Bronchial epithelial cell (primary cell): Measurements from ENCODE around the gene CAMTA2. TPM values are rescaled to one million over a fixed set of nuclear protein-coding genes. Genes with fewer than 3 reads are reported as not detected.
A peak's percentile ranks its signal among the peaks of the same experiment; 100 is the strongest.

Experiments used
- DNase-seq: peaks from one replicate; pipeline ENCODE4 v3.0.0-alpha.2; 2010; ENCODE audit warnings: low read depth
- FAIRE-seq: peaks from 2 replicates; lab custom pipeline; 2011; peaks lifted over from hg19 to GRCh38; lab: Jason Lieb, UNC
- H3K27me3 ChIP-seq: 2 replicates; pipeline ENCODE4 v1.5.1; 2011; ENCODE audit warnings: low read length; ENCODE audit not compliant: control insufficient read depth, insufficient read depth
- H3K36me3 ChIP-seq: 2 replicates; pipeline ENCODE4 v1.5.1; 2011; ENCODE audit warnings: low read length; ENCODE audit not compliant: control insufficient read depth, insufficient read depth
- H3K4me3 ChIP-seq: 2 replicates; pipeline ENCODE4 v1.5.1; 2011; ENCODE audit warnings: mild to moderate bottlenecking, low read depth, low read length, control low read depth
- total RNA-seq: library from RNA; depleted of rRNA; stranded (reverse); fragments of >200 nt; gene quantifications from 2 replicates; pipeline ENCODE4 v1.2.1, GENCODE V29; 2014
- TF ChIP-seq, protein P1 (sequence below): IDR thresholded peaks from 2 replicates; pipeline ENCODE4 v1.5.1; 2011; ENCODE audit warnings: mild to moderate bottlenecking, moderate library complexity, low read length, control low read depth, inconsistent platforms; ENCODE audit not compliant: insufficient read depth, severe bottlenecking

The CAMTA2 gene
- total RNA-seq, 1 donor from 2014 or later = 4.7 TPM

GRCh38 chr17:5003214-5003867 lies 15.9 kb upstream of the CAMTA2 start:
- TF ChIP-seq, protein P1, sequence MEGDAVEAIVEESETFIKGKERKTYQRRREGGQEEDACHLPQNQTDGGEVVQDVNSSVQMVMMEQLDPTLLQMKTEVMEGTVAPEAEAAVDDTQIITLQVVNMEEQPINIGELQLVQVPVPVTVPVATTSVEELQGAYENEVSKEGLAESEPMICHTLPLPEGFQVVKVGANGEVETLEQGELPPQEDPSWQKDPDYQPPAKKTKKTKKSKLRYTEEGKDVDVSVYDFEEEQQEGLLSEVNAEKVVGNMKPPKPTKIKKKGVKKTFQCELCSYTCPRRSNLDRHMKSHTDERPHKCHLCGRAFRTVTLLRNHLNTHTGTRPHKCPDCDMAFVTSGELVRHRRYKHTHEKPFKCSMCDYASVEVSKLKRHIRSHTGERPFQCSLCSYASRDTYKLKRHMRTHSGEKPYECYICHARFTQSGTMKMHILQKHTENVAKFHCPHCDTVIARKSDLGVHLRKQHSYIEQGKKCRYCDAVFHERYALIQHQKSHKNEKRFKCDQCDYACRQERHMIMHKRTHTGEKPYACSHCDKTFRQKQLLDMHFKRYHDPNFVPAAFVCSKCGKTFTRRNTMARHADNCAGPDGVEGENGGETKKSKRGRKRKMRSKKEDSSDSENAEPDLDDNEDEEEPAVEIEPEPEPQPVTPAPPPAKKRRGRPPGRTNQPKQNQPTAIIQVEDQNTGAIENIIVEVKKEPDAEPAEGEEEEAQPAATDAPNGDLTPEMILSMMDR = no peak
- FAIRE-seq (no peak), DNase-seq (no peak)
- Histone ChIP-seq H3K36me3 (peaks cover 60% of the 10 kb centered on the region), H3K27me3 (no peaks in the 10 kb centered on the region), H3K4me3 (no peak overlapping the region)

- FAIRE-seq (peak; percentile 77), DNase-seq (no peak)
- TF ChIP-seq, protein P1 = no peak
- Histone ChIP-seq H3K27me3 (no peaks in the 10 kb centered on the region), H3K36me3 (peaks cover 51% of the 10 kb centered on the region), H3K4me3 (no peak overlapping the region)
These were observed 14.8 kb upstream of the CAMTA2 start for GRCh38 chr17:5002121-5002788.

DNA sequence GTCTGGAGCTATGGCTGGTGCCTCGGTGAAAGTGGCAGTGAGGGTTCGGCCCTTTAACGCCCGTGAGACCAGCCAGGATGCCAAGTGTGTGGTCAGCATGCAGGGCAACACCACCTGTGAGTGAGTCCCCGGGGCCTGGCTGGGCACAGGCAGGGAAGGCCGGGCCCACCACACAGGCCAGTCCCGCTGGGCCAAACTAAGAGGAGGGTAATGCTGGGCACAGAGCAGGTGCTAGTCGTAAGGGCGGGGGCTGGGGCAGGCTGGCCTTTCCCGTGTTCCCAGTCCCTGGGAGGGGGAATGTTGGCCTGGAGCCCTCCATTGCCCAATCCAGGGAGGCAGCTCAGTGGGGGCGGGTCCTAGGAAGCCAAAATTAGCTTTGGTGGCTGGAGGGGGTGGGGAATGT lies 12.8 kb upstream of the CAMTA2 start:
- Histone ChIP-seq H3K4me3 (no peak overlapping the region), H3K36me3 (peaks cover 38% of the 10 kb centered on the region), H3K27me3 (no peaks in the 10 kb centered on the region)
- DNase-seq (no peak), FAIRE-seq (no peak)
- TF ChIP-seq, protein P1 = no peak

- Histone ChIP-seq H3K36me3 (peaks cover 33% of the 10 kb centered on the region), H3K4me3 (peak overlapping the region; percentile 97), H3K27me3 (no peaks in the 10 kb centered on the region)
- no peak for DNase-seq
- FAIRE-seq = no peak
- TF ChIP-seq, protein P1 = no peak
These were observed 12.1 kb upstream of the CAMTA2 start for GRCh38 chr17:4999430-5000093.

DNA sequence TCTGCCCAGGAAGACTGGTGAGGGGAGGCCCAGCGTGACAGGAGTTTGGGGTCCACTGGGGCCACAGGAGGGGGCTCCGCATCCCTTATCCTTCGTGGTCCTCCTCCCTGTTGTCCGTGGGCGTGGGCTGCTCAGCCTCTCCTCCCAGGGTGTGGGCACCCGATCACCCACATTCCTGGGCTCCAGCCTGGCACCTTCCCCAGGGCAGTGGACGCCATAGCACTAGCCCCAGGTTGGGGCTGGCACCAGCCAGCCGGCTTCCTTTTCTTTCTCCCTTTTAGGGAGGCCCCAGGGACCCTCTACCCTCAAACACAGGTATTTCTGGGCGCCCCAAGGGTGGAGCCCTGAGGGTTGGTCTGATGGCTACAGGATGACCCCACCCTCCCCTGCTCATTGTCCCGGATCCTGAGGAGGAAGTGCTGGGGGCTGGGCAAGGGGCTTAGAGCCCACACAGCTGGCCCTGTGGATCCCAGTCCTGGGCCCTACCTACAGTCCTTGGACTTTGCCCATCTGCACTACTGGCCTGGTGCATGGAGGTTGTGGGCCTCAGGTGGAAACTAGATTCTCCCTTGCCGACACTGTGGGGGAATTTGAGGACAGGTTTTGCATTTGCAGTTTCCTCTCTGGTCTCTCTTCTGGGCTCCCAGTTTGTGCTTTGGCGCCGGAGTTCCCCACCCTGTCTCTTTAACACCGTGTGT lies 11.4 kb upstream of the CAMTA2 start:
- Histone ChIP-seq H3K27me3 (no peaks in the 10 kb centered on the region), H3K36me3 (peaks cover 26% of the 10 kb centered on the region), H3K4me3 (peak overlapping the region; percentile 97)
- TF ChIP-seq, protein P1 = no peak
- FAIRE-seq = no peak
- no peak for DNase-seq
